ENCODE measurements around the gene WDFY2. TPM values are rescaled to one million over a fixed set of nuclear protein-coding genes. Genes with fewer than 3 reads are reported as not detected.
"Not testable (repeated sequence)": the region's sequence is repeated elsewhere in the genome, so short reads cannot be mapped to it uniquely, and the experiment has no call there.

Gene WDFY2
- total RNA-seq, 1 donor from 2014 or later: 4.5 TPM

DNA sequence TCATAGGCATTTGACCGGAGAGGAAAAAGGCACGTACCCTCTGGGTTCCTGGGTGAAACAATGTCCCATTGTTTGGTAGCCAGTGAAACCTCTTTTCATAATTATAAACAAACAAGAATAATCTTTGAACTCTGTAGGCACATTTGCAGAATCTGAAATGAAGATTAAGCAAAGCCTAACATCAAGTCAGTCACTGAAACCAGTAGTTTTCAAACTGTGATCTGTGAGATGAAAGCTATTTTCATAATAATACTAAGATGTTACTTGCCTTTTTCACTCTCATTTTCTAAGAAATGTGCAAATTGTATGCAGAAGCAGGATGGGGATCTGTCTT lies 105.4 kb downstream of the WDFY2 start:
- TF ChIP-seq, protein P1, sequence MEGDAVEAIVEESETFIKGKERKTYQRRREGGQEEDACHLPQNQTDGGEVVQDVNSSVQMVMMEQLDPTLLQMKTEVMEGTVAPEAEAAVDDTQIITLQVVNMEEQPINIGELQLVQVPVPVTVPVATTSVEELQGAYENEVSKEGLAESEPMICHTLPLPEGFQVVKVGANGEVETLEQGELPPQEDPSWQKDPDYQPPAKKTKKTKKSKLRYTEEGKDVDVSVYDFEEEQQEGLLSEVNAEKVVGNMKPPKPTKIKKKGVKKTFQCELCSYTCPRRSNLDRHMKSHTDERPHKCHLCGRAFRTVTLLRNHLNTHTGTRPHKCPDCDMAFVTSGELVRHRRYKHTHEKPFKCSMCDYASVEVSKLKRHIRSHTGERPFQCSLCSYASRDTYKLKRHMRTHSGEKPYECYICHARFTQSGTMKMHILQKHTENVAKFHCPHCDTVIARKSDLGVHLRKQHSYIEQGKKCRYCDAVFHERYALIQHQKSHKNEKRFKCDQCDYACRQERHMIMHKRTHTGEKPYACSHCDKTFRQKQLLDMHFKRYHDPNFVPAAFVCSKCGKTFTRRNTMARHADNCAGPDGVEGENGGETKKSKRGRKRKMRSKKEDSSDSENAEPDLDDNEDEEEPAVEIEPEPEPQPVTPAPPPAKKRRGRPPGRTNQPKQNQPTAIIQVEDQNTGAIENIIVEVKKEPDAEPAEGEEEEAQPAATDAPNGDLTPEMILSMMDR (IDR thresholded peaks at IDR 0.05; ENCODE audit: borderline replicate concordance): no peak
- H3K27ac ChIP-seq (replicated peaks): no peak overlapping the region
- no peaks in the 10 kb centered on the region for H3K9me3 ChIP-seq (replicated peaks)
- DNase-seq: no peak
- no peaks in the 10 kb centered on the region for H3K27me3 ChIP-seq (ENCODE audit: low read depth)
- peaks cover 24% of the 10 kb centered on the region for H3K4me1 ChIP-seq
- H3K36me3 ChIP-seq: no peaks in the 10 kb centered on the region
- intact Hi-C loops (cut with micrococcal nuclease): no loop called here
- no peak overlapping the region for H3K4me3 ChIP-seq

DNA sequence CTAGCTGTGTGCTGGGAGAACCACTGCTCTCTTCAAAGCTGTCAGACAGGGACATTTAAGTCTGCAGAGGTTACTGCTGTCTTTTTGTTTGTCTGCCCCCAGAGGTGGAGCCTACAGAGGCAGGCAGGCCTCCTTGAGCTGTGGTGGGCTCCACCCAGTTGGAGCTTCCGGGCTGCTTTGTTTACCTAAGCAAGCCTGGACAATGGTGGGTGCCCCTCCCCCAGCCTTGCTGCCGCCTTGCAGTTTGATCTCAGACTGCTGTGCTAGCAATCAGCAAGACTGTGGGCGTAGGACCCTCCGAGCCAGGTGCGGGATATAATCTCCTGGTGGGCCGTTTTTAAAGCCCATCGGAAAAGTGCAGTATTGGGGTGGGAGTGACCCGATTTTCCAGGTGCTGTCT lies 111.4 kb downstream of the WDFY2 start:
- H3K4me1 ChIP-seq: peaks cover 13% of the 10 kb centered on the region
- H3K9me3 ChIP-seq (replicated peaks); H3K27ac ChIP-seq (replicated peaks); H3K4me3 ChIP-seq; intact Hi-C loops (cut with micrococcal nuclease); DNase-seq; H3K27me3 ChIP-seq (ENCODE audit: low read depth); H3K36me3 ChIP-seq: not testable (repeated sequence)

DNA sequence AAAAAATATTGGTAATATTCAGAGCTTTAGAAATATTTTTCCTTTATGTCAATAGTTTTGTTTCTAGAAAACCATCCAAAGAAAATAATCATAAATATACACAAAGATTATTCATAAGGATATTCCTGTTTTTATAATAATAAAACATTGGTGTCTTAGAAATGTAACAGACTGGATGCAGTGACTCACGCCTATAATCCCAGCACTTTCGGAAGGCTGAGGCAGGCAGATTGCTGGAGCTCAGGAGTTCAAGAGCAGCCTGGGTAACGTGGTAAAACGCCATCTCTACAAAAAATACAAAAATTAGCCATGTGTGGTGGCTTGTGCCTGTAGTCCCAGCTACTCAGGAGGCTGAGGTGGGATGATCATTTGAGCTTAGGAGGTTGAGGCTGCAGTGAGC lies 112.9 kb downstream of the WDFY2 start:
- DNase-seq: no peak
- Histone ChIP-seq H3K9me3 (replicated peaks) (peaks cover 6% of the 10 kb centered on the region), H3K4me3 (no peak overlapping the region), H3K27me3 (ENCODE audit: low read depth) (no peaks in the 10 kb centered on the region), H3K36me3 (no peaks in the 10 kb centered on the region), H3K27ac (replicated peaks) (no peak overlapping the region), H3K4me1 (peaks cover 13% of the 10 kb centered on the region)
- TF ChIP-seq, protein P1 (IDR thresholded peaks at IDR 0.05; ENCODE audit: borderline replicate concordance): no peak
- intact Hi-C loops (cut with micrococcal nuclease): no loop called here

DNA sequence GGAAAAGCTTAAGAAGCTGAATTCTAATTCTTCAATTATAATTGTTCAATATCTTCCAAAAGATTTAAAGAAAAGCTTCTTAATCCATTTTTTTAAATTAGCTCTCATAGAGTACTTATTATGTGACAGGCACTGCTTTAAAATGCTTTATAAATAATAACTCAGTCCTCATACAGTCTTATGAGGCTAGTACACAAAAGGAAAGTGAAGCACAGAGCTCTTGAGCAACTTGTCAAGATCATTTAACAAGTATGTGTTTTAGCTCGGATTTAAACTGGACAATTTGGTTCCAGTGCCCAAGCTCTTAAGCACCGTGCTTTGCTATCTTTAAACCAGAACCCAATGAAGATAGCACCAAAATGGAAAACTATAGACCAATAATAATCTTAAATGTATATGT lies 113.6 kb downstream of the WDFY2 start:
- Histone ChIP-seq H3K36me3 (no peaks in the 10 kb centered on the region), H3K4me1 (peaks cover 13% of the 10 kb centered on the region), H3K27ac (replicated peaks) (no peak overlapping the region), H3K9me3 (replicated peaks) (peaks cover 6% of the 10 kb centered on the region), H3K27me3 (ENCODE audit: low read depth) (no peaks in the 10 kb centered on the region), H3K4me3 (no peak overlapping the region)
- TF ChIP-seq, protein P1 (IDR thresholded peaks at IDR 0.05; ENCODE audit: borderline replicate concordance): no peak
- intact Hi-C loops (cut with micrococcal nuclease): no loop called here
- no peak for DNase-seq

DNA sequence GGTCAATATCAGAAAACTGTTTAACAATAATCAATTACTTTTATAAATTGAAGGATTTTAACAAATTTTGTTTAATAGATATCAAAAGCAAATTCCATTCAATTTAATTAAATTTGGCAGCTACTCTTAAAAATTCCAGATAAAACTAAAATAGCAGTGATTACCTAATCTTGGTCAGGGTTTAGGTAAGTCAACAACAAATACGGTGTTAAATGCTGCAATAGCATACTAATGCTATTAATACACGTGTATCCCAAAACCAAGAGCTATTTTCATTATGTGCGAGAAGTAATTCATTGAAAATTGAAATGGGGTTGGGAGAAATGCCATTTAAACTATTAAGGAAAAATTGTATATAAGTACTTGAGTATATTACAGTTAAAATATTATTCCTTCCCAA lies 114.1 kb downstream of the WDFY2 start:
- H3K27ac ChIP-seq (replicated peaks): no peak overlapping the region
- no peaks in the 10 kb centered on the region for H3K36me3 ChIP-seq
- peaks cover 13% of the 10 kb centered on the region for H3K4me1 ChIP-seq
- DNase-seq: no peak
- intact Hi-C loops (cut with micrococcal nuclease): no loop called here
- H3K4me3 ChIP-seq: no peak overlapping the region
- TF ChIP-seq, protein P1 (IDR thresholded peaks at IDR 0.05; ENCODE audit: borderline replicate concordance): no peak
- H3K27me3 ChIP-seq (ENCODE audit: low read depth): no peaks in the 10 kb centered on the region
- H3K9me3 ChIP-seq (replicated peaks): peaks cover 6% of the 10 kb centered on the region

DNA sequence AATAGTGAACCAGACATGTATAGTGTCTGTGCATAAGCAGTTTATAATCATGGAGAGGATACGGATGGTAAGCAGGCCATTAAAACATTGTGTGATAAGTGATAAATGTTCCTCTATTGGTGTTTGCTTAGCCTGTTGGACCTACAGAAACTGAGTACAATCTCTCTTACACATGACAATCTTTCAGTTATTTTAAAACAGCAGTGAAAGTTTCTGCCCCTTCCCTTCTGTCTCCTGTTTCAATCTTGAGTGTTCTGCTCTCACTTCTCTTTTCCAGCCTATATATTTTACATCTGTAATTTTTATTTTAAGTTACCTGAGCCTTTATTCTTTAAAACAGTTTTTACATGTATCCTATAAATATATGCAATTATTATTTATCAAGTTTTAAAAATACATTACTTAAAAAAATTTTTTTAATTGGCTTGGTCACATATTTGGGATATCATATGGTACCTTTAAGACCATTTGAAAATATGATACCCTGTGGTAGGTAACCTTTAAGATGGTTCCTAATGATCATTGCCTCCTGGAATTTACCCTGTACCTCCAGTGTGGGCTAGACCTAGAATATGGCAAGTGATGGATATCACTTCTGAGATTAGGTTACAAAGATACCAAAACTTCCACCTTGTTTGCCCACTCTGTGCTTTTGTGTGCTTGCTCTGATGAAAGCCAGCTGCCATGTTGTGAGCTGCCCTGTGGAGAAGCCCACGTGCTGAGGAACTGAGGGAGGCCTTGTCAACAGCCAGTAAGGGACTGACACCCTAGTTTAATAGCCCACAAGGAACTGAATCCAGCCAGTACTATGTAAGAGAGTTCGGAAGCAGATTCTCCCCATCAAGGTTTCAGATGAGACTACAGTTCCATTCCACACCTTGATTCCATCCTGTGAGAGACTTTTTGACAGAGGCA lies 120.4 kb downstream of the WDFY2 start:
- TF ChIP-seq, protein P1 (IDR thresholded peaks at IDR 0.05; ENCODE audit: borderline replicate concordance): no peak
- H3K27ac ChIP-seq (replicated peaks): no peak overlapping the region
- intact Hi-C loops (cut with micrococcal nuclease): no loop called here
- no peaks in the 10 kb centered on the region for H3K9me3 ChIP-seq (replicated peaks)
- no peaks in the 10 kb centered on the region for H3K27me3 ChIP-seq (ENCODE audit: low read depth)
- no peaks in the 10 kb centered on the region for H3K36me3 ChIP-seq
- H3K4me1 ChIP-seq: no peaks in the 10 kb centered on the region
- no peak for DNase-seq
- H3K4me3 ChIP-seq: no peak overlapping the region

Data from left ventricle myocardium inferior (tissue), 1 donor.